HG03159 (cell line): ENCODE measurements around the gene PGAP6.
"Not testable (repeated sequence)": the region's sequence is repeated elsewhere in the genome, so short reads cannot be mapped to it uniquely, and the experiment has no call there.

ENCODE experiments used
- ATAC-seq: cut with Tn5 transposase; IDR thresholded peaks from one replicate; pipeline ENCODE4 v1.9.1; 2021; ENCODE audit warnings: mild to moderate bottlenecking, moderate library complexity; ENCODE audit not compliant: unreplicated experiment

PGAP6 gene

DNA sequence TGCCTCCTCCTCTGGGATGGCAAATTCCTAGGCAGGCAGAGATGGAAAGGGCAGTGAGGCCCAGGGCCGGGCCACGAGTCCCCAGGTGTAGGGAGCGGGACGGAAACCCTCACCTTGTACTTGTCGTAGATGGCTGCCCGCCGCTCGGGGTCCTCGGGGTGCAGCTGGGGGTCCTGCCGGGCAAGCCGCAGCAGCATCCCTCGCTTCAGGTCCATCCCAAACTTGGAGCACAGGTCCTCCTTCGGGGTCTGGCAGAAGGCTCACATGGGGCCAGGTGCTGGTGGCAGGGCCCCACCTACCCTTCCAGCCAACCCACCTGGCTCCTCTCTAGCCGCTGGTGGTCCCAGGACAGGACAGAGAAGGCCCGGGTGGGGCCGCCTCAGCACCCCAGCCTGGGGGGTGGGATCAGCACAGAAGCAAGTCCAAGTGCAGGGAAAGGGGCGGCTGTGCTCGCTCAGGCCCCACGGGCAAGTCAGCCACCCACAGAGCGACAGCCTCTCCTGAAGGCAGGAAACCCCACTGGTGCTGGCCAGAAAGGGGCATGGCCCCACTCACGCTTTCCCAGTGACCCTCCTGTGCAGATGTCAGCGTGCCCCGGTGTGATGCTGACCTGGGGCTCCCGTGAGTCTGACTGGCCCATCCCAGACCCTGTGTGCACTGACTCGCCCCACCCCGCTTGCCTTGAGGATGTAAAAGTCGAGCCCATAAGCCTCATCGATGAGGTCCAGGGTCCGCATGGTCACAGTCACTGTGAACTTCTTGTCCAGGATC lies 13.2 kb downstream of the PGAP6 start:
- ATAC-seq = no peak

DNA sequence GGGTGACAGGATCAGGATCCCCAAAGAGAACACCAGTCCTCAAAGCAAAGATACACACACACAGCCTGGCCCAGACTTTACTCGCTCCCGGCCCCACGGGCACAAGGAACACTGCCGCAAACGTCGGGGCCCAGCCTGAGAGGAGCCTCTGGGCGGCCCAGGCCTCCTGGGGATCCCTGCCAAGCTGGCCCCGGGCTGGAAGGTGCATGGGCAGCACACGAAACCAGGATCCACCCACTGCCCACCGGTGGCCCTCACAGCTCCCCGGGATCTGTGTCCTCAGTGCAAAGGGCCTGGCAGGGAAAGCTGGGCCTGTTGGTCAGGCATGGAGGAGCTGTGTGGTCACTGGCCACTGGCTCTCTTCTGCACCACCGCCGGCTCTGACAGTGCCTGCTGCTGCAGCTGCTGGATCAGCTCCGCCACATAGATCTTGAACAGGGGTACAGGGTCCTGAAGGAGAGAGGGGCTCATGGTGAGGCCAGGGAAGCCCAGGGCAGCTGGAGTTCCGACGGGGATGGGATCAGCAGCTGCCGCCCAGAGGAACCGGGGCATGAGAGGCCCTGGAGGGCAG lies 14.4 kb downstream of the PGAP6 start:
- ATAC-seq = no peak

DNA sequence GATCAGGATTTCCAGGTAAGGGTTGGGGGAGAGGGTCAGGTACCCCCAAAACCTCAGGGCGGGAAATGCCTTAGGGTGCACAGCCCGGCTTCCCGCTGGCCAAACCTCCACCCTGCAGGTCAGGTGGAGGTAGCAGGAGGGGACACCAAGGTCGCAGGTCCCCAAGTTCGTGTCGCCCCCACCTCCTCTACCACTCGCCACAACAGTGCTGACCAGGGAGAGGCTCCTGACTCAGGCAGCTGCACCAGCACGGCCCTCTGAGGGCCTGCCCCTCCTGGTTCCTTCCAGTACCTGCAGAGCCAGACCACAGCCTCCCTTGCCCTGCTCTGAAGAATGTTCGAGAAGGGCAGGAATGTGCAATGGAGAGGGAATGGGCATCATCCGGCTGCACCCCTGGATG lies 15.3 kb downstream of the PGAP6 start:
- no peak for ATAC-seq

GRCh38 chr16:364595-365491 lies 16.9 kb downstream of the PGAP6 start:
- ATAC-seq = no peak

- ATAC-seq = no peak
Measured at GRCh38 chr16:363766-364490, 17.9 kb downstream of the PGAP6 start.

- ATAC-seq = no peak
Measured at GRCh38 chr16:363110-363765, 18.5 kb downstream of the PGAP6 start.

DNA sequence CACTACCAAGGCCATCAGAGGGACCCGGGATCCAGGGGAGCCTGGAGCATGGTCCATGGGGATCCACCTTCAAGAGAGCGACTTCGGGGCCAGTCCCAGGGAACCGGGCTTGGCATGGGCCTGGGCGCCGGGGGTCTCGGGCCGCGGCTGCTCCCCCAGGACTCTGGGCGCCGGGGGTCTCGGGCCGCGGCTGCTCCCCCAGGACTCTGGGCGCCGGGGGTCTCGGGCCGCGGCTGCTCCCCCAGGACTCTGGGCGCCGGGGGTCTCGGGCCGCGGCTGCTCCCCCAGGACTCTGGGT lies 19.1 kb downstream of the PGAP6 start:
- ATAC-seq = not testable (repeated sequence)

DNA sequence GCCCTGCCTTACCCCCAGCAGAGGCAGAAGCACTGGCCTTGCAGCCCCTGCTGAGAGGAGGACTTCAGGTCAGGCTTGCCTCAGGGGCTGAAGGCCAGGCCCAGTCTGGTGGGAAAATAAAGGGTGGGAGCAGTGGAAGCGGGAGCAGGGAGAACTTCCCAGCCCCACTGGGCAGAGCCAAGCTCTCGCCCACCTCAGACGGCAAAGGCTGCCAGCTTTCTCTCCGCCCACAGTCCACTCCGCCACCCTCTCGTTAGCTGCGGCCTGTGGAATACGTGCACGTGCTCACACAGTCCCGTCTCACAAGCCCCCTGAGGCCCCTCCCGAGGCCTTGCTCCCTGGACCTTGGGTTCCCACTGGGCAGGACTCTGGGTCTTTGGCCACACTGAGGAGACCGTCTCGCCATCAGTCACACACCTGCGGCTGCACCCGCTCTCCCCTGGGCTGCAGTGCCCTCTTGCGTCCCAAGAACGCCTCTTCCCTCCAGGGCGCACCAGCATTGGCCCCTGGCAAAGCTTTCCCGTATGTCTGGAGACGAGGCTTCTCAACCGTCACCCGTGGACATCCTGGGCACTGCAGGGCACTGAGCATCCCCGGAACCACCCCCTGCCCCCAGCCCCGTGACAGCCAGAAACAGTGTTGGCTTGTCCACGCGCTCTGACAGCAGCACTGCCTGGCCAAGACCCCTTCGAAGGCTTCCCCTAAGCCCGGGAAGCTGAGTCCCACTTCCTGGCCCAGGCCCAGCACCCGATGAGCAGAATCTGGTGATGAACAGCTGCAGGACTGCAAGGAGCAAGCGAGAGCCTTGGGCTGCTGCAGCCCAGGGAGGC lies 19.7 kb downstream of the PGAP6 start:
- peak; percentile 47 for ATAC-seq

GRCh38 chr16:361341-361871 lies 20.4 kb downstream of the PGAP6 start:
- ATAC-seq = no peak

DNA sequence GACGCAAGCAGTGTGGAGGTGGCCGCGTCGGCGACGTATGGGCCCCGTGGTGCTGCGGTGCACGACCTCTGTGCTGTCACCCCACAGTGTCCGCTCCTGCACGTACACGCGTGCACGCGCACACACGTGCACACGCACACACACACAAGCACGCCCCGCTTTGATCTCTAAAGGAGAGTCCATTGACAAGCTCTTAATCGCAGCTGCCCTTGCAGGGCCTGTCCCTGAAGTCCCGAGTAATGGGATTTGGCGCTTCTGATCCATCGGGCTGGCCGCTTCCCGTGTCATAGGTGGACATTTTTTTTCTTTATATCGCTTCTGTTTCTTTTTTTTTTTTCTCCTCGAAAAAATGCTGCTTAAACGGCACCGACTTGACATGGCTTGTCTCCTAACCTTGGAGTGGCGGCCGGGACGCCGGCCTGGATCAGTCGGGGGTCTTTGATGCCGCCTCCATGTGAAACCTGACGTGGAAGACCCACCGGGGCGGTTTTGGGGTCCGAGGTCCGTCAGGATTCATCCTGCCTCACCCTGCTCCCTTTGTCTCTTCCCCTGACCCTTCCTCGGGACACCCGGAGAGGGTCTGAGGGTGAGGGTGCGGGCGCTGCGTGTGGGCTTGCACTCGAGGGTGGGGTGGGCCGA lies 21.0 kb downstream of the PGAP6 start:
- ATAC-seq = no peak

- ATAC-seq = no peak
Measured at GRCh38 chr16:359871-360697, 21.7 kb downstream of the PGAP6 start.

DNA sequence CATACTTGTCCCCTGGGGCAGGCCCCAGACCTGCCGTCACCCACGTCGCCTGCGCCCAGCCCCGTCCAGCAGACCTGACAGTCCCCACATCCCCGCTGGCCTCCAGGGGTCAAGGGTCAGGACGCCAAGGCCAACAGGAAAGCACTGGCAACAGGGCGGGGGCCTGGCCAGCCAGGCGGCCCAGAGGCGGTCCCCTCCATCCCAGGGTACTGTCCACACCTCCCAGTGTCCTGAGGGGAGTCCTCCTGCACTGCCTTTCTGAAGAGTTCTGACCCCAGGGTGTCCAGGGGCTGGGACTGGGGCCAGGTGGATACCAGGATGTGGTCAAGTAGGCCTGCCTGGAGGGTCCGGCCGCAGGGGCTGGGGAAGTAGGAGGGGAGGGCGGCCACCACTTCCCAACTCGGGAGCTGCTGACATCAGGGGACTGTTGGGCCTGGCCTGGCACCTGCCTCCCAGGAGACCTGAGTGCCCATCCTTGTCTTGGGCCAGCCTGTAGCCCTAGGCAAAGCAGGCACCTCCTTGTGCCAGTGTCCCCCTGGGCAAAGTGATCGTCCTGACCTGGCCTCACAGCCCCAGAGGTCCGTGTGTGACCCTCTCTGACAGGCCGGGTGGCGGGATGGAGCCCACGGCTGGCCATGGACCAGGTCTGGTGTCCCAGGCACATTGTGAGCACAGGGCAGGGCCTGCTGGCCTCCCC lies 22.6 kb downstream of the PGAP6 start:
- ATAC-seq = no peak

GRCh38 chr16:356741-357140 lies 25.0 kb downstream of the PGAP6 start:
- no peak for ATAC-seq

DNA sequence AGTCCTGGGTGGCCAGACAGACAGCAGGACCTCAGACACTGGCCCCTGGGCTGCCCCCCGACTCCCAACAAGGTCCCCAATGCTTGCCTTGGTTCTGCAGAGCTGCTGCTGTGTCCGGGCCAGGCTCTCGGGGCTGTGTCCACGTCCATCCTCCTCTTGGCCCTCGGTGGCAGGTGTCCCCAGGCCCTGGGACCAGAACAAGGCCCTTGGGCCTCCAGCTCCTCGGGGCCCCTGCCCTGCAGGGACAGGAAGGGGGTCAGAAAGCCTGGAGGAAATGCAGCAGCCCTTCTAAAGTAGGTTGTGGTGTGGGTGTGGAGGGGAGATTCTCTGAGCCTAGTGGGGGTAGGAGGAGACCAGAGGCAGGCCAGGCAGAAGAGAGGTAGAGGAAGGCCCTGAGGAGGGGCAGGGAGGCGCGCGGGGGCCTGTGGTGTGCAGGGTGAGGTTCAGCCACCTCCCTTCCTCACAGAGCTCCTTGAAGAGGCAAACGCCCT lies 26.8 kb downstream of the PGAP6 start:
- ATAC-seq = no peak

DNA sequence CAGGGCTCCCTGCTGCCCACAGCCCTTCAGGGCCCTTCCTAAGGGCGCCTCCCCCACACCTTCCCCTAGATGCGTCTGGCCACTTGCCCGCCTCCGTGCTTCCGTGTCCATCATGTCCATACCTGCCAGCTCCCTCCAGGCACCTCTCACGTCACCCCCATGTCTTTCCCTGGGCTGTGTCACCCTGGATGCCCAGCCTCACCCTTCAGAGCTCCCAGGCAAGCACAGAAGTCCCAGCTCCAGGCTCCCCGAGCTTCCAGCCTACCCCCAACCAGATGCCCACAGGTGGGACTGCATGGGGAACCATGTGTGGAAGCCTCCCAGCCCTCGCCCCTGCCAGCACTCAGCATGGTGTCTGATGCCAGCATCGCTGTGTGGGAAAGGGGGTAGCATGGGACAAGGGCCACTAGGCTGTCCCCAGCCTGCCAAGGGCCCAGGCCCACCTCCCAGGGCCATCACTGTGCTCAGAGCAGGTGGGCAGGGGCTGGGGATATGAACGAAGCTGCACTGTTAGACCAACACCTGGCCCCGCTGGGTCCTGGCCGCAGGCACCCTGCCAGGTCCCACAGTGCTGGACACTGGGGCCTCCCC lies 27.4 kb downstream of the PGAP6 start:
- ATAC-seq = no peak

- no peak for ATAC-seq
Measured at GRCh38 chr16:353404-354290, 28.1 kb downstream of the PGAP6 start.
